GM12864 (cell line): ENCODE results near the gene AIFM3.
"Not testable (repeated sequence)": the region's sequence is repeated elsewhere in the genome, so short reads cannot be mapped to it uniquely, and the experiment has no call there.

ENCODE experiments used
- DNase-seq: peaks from one replicate; pipeline ENCODE4 v3.0.0-alpha.2; 2011; ENCODE audit warnings: low read depth
- H3K4me3 ChIP-seq: 2 replicates; pipeline ENCODE4 v1.5.1; 2011; ENCODE audit warnings: mild to moderate bottlenecking, low read depth, low read length, control low read depth
- CTCF ChIP-seq: IDR thresholded peaks from 2 replicates; pipeline ENCODE4 v1.5.1; 2011; ENCODE audit warnings: low read depth, mild to moderate bottlenecking, moderate library complexity, low read length, control low read depth, inconsistent platforms; ENCODE audit errors: missing control alignments

The AIFM3 gene

GRCh38 chr22:20937031-20937793, 29.8 kb upstream of the AIFM3 start:
- TF ChIP-seq CTCF = no peak
- no peak for DNase-seq
- H3K4me3 ChIP-seq = no peak overlapping the region

GRCh38 chr22:20937794-20938671, 29.0 kb upstream of the AIFM3 start:
- no peak for DNase-seq
- no peak overlapping the region for H3K4me3 ChIP-seq
- TF ChIP-seq CTCF = no peak

GRCh38 chr22:20939457-20940185, 27.4 kb upstream of the AIFM3 start:
- not testable (repeated sequence) for H3K4me3 ChIP-seq, DNase-seq

- H3K4me3 ChIP-seq = no peak overlapping the region
- no peak for TF ChIP-seq CTCF
- no peak for DNase-seq
Observed at GRCh38 chr22:20940186-20940651, 26.8 kb upstream of the AIFM3 start.

GRCh38 chr22:20940904-20941385, 26.1 kb upstream of the AIFM3 start:
- no peak for TF ChIP-seq CTCF
- DNase-seq = no peak
- H3K4me3 ChIP-seq = no peak overlapping the region

- H3K4me3 ChIP-seq, DNase-seq: not testable (repeated sequence)
Observed at GRCh38 chr22:20942203-20942902, 24.7 kb upstream of the AIFM3 start.

GRCh38 chr22:20943104-20943933, 23.7 kb upstream of the AIFM3 start:
- H3K4me3 ChIP-seq = no peak overlapping the region
- no peak for TF ChIP-seq CTCF
- DNase-seq = no peak
